HG03457 (cell line): Measurements from ENCODE around the gene ZIC2.

Experiments
- ATAC-seq: cut with Tn5 transposase; IDR thresholded peaks from one replicate; pipeline ENCODE4 v1.9.1; 2021; ENCODE audit warnings: moderate number of reproducible peaks; ENCODE audit not compliant: unreplicated experiment

ZIC2 gene

GRCh38 chr13:99959127-99959539, 22.5 kb upstream of the ZIC2 start:
- no peak for ATAC-seq

- no peak for ATAC-seq
Observed at GRCh38 chr13:99959540-99960230, 21.9 kb upstream of the ZIC2 start.

GRCh38 chr13:99960663-99961311, 20.8 kb upstream of the ZIC2 start:
- no peak for ATAC-seq

GRCh38 chr13:99961636-99962035, 19.9 kb upstream of the ZIC2 start:
- ATAC-seq, result no peak

- no peak for ATAC-seq
Observed at GRCh38 chr13:99962242-99962641, 19.3 kb upstream of the ZIC2 start.

- ATAC-seq, result no peak
Observed at GRCh38 chr13:99963816-99964339, 17.7 kb upstream of the ZIC2 start.

GRCh38 chr13:99965329-99966000, 16.1 kb upstream of the ZIC2 start:
- no peak for ATAC-seq

- ATAC-seq, result no peak
Observed at GRCh38 chr13:99966064-99966805, 15.3 kb upstream of the ZIC2 start.

GRCh38 chr13:99967498-99967868, 14.1 kb upstream of the ZIC2 start:
- no peak for ATAC-seq

- no peak for ATAC-seq
Observed at GRCh38 chr13:99967869-99968520, 13.6 kb upstream of the ZIC2 start.

- no peak for ATAC-seq
Observed at GRCh38 chr13:99968521-99969452, 12.8 kb upstream of the ZIC2 start.

- no peak for ATAC-seq
Observed at GRCh38 chr13:99969453-99969918, 12.1 kb upstream of the ZIC2 start.

- no peak for ATAC-seq
Observed at GRCh38 chr13:99969919-99970650, 11.5 kb upstream of the ZIC2 start.

- ATAC-seq, result no peak
Observed at GRCh38 chr13:99970651-99971575, 10.7 kb upstream of the ZIC2 start.

- no peak for ATAC-seq
Observed at GRCh38 chr13:99971576-99972189, 9.9 kb upstream of the ZIC2 start, which contains the start of gene ZIC5. Gene ZIC5, minus strand, starts transcription at chr13:99971767. Its CDS starts 164 bp downstream, at chr13:99971603.

- ATAC-seq, result no peak
Observed at GRCh38 chr13:99972190-99972731, 9.3 kb upstream of the ZIC2 start.
